ENCODE results near the gene TBL3.

DNA sequence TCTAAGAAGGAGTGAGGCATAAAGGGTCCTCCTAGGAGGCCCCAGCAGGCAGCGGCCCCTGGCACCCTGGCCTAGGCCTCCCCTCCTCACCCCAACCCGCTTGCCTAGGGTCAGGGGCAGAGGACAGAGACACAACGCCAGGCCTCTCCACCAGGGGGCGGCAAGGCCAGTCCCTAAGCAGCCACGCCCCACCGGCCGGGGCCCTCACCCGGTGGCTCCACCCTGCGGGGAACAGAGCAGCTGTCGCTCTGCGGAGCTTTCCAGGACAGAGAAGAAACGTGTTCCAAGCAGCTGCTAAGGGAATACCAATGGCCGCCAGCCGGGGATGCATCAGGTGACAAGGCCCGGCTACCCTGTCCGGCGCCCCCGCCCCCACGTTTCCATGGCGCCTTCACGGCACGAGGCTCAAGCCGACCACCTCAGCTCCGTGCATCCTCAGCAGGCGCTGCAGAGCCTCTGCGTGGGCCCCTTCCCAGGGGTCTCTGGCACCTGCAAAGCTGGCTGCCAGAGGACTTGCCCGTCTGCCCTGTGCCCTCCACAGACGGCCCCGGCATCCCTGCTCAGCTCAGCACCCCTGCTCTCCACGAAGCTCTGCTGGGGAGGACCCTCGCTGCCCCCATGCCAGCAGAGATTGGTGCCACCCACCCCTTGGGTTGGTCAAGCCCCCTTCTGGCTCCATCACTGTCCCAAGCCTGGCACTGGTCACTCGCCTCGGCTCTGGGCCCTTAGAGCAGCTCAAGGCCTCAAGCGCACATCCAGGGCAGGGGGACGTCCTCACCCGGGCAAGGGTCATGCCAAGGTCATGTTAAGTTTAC lies 32.2 kb downstream of the TBL3 start:
- peak; percentile 70 for TF ChIP-seq CTCF (conservative IDR thresholded peaks at IDR 0.05; ENCODE audit: low read length)
- no peak for TF ChIP-seq EZH2phosphoT487 (IDR thresholded peaks at IDR 0.05; ENCODE audit: borderline replicate concordance)
